ENCODE measurements around the gene GRB10.

The GRB10 gene

DNA sequence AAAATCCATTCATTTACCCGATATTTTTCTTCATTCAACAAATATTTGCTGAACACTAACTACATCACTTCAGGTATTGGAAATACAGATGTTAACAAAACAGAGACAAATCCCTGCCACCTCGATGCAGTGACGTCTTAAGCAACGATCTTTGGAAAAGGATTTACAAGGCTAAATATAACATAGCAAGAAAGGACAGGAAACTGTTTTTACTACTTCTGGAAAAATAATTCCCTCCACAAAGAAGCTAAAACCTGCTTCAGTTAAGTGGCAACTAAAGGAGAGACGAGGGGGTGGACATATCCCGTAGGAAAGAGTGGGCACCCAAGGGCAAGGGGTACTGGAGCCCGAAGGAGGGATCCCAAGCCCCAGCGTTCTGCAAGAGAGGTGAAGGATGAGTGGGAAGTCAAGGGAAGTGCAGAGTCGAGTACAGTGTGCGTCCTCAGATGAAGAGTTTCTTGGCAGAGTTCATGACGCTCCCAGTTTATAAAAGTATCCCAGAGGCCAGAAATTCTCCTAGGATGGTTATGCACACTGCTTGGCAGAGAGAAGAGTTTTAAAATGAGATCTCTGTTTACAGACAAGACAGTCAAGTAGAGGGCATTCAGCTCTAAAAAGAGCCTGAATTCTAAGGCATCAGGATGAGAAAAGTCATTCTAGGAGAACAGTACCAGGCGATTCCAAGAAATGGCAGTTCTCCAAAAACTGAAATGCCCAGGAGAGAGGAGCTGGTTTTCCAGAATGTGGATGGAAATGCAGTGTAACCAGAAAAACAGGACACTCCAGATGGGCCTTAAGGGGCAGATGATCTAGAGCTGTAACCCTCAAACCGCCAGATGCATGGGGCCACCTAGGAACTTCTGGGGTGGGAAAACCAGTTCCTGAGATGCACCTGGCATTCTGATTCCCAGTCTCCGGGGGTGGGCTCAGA, 97.3 kb downstream of the GRB10 start:
- no peak for DNase-seq

GRCh38 chr7:50684713-50685075, 98.0 kb downstream of the GRB10 start:
- no peak for DNase-seq

DNA sequence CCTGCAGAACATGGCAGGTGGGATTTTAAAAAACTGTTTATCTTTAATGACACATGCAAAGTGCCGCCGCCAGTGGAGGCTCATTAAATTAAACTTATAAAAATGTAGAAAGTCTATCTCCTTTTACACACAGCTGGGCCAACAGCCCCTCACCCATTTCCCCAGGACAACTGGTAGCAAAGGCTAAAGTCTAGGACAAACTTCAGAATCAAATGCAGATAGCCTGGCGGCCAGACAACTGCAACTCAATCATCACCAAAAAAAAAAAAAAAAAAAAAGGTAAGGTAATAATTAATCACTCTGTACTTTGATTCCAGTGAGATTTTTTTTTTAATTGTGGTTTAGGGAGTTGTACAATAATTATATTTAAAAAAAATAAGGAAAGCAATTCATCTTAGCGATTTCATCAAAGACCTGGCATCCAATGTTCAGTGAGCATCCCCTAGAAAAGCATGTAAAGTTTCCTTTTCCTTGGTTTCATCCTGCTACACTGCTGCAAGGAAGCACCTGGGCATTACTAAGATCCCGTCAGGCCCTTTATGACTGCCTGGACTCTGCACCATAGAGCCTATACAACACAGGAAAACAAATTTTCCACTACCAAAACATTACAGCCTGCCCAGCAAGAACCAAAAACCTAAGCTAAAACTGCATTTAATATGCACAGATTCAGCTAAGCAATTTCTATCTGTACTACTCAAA, 98.5 kb downstream of the GRB10 start:
- no peak for DNase-seq

GRCh38 chr7:50682573-50682972, 100.1 kb downstream of the GRB10 start:
- no peak for DNase-seq

- DNase-seq: no peak
These were observed 100.6 kb downstream of the GRB10 start for GRCh38 chr7:50682079-50682478.

- no peak for DNase-seq
These were observed 101.2 kb downstream of the GRB10 start for GRCh38 chr7:50681432-50682045.

DNA sequence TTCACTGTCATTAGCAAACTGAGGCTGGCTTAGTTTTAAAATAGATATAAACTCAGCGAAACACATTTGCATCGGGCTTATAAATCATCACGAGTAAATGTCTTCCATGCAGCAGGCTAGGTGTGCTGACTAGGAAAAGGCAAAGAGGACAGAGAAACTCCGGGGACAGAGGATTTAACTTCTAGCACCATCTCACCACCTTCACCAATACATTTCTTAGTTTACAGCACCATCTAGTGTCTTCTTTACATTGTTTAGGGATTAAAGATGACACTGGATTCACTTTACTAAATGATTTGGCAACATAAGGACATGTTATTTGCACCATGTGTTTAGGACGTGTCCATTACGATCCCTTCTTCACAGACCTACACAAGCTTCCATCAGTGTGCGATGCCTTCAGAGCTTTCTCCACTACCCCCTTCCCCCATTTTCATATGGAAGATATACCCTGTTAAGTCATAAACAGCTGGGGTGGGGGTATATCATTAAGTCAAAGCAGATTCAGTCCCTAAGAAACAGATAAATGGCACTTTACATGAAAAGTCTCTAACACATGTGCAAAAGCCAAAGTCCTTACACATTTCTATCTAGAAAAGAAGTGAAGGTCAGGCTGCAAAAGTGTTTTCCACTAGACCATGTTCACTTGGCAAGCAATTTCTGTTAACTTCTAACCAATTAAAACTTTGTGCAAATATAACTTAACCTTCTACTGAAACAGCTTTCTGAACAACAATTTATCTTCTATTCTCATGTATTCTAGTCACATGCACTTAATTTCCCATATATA, 103.3 kb downstream of the GRB10 start:
- DNase-seq: peak; percentile 42

- no peak for DNase-seq
These were observed 104.1 kb downstream of the GRB10 start for GRCh38 chr7:50678586-50678985.

- DNase-seq: no peak
These were observed 105.1 kb downstream of the GRB10 start for GRCh38 chr7:50677638-50677996.

GRCh38 chr7:50676740-50677637, 105.7 kb downstream of the GRB10 start:
- no peak for DNase-seq

DNA sequence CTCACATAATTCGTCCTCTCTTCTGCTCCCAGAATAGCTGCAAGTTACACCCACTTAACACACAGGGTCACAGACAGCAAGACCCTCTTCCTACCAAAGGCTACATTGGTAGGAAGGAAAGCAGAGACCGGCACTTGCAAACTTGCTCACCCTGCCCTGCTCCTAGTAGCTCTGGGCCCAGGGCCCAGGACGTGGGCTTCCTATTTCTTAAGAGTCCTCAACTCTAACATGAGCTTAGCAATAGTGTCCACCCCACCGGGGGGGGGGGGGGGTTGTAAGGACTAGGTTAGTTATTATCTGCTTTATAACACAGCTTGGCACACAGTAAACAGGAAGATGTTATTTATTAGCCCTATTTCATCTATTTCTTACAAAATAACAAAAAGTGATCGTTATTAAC, 106.6 kb downstream of the GRB10 start:
- no peak for DNase-seq

DNA sequence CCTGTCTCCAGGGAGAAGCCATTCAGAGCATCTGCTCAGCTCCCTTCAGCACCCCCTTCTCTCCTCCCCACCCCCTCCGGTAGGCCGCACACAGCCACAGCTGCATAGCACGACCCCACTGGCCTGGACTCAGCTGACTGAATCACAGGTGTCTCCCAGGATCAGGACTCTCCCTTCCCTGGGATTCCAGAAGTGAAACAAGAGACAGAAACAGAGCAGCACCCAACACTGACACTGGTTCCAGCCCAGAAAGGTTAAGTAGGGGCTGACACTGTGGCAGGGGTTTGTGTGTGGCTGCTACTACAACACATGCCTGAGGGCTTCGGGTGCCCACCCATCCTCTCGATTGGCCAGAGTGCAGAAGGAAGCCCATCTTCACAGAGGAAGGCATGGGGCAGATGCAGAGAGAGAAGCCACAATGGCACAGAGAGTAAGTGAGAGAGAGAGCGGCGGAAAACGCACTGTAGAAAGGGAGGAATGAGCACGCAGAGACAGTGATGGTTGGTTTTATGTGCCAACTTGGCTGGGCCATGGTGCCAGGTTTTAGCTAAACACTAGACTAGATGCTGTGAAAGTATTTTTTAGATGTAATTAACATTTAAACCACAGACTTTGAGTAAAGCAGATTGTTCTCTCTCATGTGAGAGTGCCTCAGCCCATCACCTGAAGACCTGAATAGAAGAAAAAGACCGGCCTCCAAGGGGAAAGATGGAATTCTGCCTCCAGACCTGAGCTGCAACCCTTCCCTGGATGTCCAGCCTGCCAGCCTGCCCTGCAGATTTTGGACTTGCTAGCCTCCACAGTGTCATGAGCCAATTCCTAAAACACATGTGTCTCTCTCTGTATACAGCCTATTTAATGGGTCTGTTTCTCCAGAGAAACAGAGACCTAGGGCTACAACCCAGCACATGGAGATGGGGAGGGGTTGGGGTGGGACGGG, 107.5 kb downstream of the GRB10 start:
- no peak for DNase-seq

DNA sequence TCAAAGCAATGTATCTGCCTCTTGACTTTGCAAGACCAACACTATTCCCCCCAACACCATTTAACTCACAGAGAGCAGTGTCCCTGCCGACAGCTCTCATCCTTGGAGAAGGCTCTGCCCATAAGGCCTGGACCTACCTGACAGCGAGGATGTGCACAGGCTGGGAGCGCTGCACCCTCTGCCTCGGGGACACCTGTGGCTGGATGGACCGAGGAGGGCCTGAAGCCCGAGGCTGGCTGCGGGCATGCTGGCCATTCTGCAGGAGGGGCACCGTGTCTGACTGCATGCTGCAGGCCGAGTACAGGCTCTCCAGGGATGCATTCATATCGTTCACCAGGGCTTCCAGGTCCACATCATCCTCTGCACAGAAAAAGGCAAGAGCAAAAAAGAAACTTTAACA, 108.4 kb downstream of the GRB10 start:
- DNase-seq: no peak

DNA sequence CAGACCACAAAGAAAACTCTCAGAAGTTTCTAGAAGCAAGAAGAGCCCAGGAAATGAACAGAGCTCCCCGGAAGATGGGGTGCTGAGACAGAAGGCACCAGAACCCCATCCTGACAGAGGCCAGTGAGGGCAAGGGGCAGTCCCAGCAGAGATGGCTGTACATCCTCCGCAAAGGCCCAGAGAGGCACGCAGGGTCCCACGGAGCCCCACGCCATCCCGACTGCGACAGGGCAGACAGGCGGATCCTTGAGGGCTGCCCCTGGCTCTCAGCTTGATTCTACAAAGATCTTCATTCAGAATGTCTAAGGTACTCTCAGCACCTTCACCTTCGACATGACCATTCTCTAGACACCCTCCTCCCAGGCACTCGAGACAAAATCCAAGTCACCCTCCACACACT, 109.6 kb downstream of the GRB10 start:
- DNase-seq: no peak

- DNase-seq: no peak
These were observed 110.7 kb downstream of the GRB10 start for GRCh38 chr7:50672045-50672444.

- no peak for DNase-seq
These were observed 111.3 kb downstream of the GRB10 start for GRCh38 chr7:50671386-50671785.

- DNase-seq: no peak
These were observed 112.8 kb downstream of the GRB10 start for GRCh38 chr7:50669890-50670289.

DNA sequence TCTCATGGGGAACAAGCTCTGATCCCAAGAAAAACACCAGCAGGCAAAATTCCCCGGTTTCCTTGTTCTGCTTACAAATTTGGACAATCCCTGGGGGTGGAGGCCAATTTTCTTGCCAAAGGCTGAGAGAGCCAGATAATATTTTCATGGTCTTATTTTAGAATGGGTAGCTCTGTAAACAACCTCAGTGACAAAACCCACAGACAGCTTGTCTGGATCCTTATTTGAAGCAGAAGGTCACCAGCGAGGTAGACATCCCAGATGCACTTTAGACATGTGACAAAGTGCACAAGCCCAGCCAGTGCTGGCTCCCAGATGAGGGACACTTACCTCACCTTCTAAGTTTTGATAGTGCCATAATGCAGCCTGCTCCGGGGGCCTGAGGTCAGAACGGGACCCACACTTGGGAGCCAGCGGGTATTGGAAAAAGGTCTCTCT, 114.9 kb downstream of the GRB10 start:
- no peak for DNase-seq

DNA sequence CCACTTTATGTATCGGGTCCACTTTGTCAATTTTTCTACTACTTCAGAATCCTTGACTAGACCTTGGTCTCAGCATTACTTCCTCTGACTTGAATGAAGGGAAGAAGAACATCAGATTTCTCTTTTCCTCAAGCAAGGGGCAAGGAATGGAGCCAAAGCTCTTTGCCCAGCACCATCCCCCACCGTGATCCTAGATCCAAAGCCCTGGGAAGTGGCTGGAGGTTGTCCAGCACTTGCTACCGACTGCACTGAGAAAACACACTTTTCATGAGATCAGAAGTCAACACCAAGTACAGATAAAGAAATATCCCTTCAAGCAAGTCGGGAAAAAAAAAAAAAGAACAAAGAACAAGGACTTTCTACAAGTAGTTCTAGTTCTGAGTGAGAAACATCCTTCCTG, 115.4 kb downstream of the GRB10 start:
- no peak for DNase-seq

DNA sequence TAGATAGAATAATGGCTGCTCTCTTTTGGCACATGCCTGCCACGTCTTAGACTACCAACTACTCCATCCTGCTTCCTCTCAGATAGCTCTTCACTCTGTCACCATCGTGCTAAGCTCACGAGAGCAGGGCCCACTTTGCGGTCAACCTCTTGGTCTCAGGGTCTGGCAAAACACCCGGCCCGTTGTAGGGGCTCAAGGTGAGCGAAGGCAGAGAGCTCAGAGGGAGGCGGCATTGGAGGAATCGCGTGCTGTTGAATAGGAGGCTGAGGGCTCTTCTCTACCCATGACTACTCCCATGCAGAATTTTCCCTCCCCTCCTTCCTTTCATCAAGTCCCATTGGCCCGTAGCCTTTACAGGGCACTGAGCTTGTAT, 116.6 kb downstream of the GRB10 start:
- no peak for DNase-seq

Data from fibroblast of skin of right biceps (primary cell).